ENCODE data around the gene SNX33.

DNA sequence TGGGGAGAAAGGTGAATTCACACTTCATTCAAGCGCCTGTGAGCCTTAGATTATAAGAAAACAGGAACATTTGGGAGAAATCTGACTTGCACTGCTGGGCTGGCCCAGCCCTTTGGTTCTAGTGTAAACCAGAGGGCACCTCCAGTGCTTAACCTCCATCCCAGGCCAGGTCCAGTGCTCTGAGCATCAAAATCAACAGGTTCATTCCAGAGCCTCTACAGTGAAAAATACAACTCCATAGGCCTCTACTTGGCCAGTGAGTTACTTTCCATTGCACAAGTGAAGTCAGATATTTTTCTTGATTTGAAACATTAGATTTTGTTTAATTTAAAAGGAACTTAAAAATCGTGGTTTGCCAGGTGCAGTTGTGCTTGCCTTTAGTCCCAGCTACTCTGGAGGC lies 25.2 kb upstream of the SNX33 start:
- TF ChIP-seq, protein P1, sequence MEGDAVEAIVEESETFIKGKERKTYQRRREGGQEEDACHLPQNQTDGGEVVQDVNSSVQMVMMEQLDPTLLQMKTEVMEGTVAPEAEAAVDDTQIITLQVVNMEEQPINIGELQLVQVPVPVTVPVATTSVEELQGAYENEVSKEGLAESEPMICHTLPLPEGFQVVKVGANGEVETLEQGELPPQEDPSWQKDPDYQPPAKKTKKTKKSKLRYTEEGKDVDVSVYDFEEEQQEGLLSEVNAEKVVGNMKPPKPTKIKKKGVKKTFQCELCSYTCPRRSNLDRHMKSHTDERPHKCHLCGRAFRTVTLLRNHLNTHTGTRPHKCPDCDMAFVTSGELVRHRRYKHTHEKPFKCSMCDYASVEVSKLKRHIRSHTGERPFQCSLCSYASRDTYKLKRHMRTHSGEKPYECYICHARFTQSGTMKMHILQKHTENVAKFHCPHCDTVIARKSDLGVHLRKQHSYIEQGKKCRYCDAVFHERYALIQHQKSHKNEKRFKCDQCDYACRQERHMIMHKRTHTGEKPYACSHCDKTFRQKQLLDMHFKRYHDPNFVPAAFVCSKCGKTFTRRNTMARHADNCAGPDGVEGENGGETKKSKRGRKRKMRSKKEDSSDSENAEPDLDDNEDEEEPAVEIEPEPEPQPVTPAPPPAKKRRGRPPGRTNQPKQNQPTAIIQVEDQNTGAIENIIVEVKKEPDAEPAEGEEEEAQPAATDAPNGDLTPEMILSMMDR (IDR thresholded peaks at IDR 0.05): no peak
- no peak for TF ChIP-seq POLR2A (IDR thresholded peaks at IDR 0.05)
